NCI-H187 (cell line): Measurements from ENCODE around the gene PALD1.

Experiments
- DNase-seq, 2 experiments: peaks; one replicate each; lab custom pipeline; 2025; lab: John Stamatoyannopoulos, UW

The PALD1 gene

DNA sequence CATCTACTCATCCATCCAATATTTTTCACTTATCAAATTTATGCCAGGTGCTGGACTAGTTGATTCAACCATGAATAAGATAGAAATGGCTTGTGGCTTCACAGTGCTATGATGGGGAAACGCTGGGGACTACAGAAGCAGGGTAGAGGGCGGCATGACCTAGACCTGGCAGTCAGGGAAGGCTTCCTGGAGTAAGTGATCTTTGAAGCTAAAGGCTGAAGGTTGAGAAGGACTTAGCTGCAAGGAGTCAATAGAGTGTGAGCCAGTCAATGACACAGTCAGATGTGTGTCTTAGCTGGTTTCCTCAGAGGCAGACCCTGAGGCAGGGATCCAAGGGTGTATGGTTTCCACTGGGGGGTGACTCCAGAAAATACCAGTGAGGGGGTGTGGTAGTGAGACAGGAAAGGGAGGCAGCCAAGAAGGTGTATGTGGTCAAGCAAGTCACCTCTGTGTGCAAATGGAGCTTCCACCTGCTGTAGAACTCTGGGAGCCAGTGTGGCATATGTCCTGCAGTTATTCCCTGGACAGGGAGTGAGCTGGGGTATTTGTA is 113.7 kb downstream of the PALD1 start:
- no peak for DNase-seq

DNA sequence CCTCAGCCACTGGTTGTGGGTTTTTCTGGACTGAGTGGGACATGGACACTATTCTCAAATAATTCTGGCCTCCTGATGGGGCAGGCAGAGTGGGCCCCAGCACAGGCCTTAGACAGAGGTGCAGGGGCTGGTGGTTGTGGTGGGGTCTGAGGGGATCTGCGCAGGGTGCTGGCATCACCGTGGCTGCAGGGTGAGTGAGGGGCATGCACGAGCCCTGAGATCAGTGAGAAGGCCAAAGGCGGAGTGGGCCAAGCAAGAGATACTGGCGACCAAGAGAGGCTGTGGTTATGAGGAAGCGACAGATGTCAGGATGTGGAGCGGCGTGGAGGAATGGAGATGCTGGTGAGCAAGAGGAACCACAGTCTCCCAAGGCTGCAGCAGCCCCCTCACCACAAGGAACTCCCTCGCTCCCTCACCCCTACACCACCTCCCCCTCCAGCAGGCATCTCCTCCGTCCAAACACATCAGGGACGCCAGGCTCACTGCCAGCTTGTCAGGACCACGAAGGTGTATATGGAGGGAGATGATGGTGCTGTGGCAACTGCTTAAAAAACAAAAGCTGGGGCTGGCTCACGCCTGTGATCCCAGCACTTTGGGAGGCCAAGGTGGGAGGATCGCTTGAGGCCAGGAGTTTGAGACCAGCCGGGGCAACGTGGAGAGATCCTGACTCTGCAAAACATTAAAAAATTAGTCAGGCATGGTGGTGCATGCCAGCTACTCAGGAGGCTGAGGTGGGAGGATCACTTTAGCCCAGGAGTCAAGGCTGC is 114.4 kb downstream of the PALD1 start:
- DNase-seq, result no peak

DNA sequence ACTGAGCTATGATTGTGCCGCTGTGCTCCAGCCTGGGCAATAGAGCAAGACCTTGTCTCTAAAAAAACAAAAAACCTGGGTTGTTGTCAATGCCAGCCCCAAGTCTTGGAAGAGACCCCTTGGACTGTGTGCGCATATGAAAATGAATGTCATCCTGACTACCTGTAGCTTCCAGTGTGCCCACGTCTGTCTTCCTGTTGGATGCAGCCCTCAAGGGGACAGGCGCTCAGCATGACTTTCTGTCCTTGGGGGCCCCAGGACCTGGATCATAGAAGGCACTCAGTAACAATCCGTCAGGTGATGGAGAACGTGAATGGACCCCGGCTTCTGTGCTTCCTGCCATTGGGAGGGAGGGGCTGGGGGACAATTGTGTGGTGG is 114.9 kb downstream of the PALD1 start:
- no peak for DNase-seq

DNA sequence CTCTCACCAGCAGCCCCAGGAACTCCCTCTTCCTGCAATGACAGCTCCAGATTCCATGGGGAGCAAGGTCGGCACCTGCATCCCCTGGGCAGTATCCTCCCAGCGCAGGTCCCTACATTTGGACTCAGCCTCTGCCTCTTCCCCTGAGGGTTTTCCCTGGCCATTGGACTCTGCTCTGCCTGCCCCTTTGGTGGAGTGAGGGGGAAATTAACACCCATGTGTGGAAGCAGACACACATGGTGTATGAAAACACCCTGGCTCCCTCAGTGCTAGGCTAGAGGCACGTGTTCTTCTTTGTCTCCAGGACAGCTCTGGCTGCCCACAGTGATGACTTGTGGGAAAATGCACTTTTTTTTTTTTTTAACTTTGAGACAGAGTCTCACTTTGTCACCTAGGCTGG is 115.6 kb downstream of the PALD1 start:
- DNase-seq, result no peak

DNA sequence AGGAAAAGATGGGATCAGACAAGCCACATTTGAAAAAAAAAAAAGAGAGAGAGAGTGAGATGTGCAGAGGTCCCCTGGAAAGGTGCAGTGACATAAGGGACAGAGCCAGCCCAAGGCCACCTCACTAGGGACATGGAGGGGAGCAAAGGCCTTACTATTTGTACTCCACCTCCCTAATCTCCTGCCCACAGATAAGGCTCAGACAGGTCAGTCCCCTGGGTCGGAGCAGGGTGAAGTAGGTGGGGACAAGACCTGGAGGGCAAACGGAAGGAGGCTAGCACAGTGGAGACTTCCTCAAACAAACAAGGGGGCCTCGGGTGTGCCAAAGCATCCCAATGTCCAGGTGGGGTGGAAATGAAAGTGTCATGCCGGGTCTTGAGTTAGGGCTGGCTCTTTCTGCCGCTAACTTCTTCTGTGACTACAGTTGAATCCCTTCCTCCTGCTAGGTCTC is 117.0 kb downstream of the PALD1 start:
- no peak for DNase-seq

DNA sequence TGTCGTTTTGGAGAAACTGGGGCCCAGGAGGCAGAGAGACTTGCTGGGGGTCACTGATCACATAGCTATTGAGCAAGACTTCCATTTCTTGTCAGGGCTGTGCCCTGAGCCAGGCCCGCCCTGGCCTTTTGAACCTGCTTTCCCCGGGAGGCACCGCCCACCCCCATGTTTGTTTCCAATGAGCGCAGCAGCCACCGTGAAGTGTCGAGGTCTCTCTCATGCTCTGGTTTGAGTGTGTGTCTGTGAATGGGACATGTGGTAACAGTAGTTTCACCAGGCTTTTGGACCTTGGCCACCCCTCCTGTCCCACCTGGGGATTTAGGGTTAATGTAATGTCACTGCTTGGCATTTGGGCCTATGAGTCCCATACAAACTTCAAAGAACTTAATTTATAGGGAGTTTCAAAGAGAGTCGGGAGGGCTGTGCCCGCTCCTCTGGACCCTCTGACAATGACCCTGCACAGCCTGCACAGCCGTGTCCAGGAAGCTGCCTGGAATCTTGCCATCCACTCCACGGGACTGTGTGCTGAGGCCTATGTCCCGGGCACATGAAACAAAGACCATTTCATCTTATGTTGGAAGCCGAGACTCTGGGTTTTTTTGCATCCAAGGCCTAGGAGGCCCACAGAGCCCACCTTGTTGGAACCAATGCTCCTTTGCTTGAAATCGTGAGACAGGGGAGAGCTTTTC is 117.7 kb downstream of the PALD1 start:
- DNase-seq, result no peak

DNA sequence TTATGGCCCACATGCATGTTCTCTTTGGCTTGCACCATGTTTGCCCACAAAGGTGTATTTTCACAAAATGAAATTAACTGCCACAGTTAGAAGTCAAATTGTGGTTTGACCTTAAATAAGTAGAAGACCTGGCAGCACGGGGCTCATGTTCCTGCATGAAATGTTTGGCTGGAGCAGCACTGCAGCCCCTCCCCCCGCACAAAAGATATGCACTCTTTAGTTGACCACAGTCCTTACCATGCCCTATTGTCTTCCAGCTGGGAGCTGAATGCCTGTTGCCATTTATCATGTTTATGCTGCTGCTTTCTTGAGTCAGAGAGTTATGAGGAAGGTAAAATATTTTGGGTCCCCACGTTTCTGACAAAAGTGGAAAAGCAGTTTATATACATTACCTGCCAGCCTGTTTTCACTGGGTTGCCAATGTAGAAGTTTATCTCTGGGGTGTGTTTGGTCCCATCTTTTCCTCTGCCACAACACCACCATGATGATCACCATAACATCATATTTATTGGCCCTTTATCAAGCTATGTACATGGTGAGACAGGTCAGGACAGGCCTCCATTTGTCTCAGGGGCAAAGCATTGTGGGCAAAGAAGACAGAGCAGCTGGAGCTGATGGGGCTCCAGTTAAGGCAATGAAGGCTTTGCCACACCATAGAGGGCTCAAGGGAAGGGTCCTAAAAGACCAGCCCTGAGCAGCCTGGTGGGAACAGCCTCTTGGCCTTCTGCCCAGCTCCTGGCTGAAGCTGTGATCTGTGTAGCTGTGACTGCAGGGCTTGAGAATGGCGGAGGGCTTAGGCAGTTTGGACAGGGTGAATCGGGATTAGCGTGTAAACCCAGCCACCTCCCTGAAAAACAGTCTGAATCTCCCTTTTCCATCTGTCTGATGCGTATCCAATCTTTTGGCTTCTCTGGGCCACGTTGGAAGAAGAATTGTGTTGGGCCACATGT is 118.6 kb downstream of the PALD1 start:
- no peak for DNase-seq

DNA sequence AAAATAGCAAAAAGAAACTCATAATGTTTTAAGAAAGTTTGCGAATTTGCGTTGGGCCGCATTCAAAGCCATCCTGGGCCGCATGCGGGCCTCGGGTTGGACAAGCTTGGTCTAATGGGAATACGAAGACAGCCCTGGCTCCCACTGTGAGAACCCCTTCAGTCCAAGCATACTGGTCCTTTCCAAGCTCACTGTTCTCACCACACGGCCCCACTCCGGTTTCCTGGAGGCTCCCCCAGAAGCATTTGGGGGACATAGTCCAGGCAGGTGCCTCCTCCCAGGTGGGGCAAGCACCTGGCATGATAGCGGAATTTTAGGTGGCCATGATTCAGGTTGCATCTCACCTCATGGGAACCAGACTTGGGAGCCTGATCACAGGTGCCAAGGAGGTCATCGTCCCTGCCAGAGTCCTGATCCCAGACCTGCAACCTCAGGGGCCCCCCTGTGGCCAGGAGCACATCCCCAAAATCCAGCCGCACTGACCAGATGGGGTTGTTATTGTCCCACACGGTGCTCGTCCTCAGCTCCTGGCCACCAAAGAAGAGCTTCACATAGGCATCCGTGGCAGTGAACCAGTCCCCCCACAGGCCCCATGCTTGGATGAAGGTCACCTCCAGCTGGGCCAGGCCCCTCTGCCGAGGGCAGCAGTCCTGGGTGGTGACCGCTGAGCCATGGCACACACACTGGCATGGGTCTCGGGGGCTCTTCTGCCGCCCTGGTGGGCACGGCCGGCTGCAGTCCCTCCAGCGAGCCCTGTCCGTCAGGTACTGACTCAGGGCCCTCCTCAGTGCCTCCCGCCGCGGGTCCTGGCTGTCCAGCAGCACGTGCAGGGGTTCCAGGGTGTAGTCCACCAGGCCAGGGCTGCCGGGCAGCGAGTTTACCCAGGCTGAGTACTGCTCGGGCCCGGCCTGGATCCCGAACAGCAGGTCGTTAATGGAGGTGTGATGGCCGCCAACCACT is 119.6 kb downstream of the PALD1 start:
- no peak for DNase-seq

DNA sequence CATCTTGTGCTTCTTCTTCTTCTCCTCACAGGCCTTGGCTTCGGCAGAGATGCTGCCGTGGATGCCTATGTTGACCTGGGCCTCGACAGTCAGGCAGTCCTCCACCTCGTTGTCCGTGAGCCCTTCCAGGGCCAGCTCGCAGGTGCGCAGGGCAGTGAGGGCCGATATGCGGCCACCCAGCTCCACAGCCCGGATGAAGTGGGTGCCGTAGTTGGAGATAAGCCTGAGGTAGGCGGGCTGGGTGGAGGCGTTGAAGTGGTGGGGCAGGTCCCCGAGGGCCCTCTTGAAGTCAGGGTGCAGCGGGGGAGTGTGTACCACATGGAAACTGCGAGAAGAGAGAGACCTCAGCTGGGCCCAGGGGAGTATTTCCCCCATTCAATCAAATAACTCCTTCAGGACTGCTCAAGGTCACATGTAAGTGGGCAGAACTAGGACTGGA is 120.3 kb downstream of the PALD1 start:
- DNase-seq, result no peak

DNA sequence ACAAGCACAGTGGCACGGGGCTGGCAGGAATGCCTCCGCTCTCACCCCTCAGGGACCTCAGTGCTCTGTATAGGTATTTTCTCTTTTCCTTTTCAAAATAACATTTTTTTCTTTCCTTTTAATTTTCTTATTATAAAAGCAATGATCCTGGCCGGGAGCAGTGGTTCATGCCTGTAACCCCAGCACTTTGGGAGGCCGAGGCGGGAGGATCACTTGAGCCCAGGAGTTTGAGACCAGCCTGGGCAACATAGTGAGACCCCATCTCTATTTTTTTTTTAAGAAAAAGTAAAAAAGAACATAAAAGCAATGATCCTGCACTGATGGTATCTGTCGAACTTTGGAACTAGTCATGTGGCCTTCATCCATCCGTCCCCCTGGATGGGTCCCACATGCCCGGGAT is 120.8 kb downstream of the PALD1 start:
- DNase-seq, result no peak

DNA sequence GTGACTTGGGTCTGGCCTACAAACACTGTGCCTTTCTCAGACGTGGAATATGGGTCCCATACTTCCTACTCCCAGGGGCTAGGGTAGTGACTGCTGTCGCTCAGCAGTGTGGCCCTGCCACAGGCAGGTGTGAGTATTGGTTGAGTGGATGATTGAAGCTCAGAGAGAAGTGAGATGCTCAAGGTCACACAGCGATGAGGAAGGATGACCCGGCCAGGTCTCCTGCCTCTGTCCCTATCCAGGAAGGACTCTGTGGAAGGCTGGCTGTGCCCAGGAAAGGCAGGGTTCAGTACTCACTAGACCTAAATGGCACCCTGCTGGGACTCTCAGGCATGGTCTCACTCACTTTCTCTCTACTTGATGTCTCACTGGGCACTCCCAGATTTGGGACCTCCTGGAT is 121.2 kb downstream of the PALD1 start:
- no peak for DNase-seq

DNA sequence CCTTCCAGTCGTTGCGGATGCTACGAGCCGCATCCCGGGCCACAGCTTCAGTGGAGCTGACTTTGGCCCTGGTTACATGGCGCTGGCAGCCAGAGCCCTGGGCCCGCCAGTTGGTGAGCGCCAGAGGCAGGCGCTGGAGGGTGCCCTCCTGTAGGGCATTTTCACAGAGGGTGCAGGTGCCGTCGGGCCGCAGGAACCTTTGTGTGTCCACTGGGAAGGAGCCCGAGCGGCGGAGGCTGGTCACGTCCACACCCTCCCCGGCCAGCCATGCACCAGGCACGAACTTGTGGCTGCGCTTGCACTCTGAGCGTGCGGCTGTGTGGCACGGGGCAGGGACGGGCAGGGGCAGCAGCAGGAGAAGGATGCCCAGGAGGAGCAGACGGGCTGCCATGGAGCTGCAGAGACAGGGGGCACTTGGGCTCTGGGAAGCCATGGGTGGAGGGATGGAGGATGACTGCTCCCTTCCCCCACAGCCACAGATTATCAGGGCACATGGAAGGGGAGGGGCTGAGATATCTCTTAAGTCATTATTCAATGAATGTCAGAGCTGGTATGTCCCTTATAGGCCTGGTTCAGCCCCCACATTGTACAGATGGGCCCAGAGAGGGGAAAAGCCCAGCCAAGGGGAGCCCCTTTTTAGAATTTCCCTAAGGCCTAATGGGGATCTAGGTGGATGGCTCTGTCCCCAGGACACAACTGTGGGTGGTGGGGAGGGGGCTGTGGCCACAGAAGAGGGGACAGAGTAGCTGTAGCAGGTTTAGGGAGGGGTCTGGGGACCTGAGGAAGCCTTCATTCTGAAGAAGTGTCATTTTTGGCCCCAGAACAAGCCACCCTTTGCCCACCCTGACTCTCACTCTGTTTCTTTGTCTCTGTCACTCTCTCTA is 122.2 kb downstream of the PALD1 start:
- DNase-seq, result no peak

DNA sequence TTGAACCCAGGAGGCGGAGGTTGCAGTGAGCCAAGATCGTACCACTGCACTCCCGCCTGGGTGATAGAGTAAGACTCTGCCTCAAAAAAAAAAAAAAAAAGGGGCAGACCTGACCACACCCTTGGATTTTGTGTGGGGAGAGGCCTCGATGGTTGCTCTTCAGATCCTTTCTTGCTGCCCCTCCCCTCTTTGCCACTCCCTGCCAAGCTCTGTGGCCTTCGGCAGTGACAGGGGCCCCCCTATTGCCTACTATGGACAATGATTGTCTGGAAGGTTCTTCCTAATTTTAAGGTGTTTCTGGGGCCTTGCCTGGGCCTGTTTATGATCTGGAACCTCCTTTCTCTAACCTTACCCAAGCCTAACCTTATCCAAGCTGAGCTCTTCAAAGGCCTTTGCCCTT is 123.2 kb downstream of the PALD1 start:
- no peak for DNase-seq

DNA sequence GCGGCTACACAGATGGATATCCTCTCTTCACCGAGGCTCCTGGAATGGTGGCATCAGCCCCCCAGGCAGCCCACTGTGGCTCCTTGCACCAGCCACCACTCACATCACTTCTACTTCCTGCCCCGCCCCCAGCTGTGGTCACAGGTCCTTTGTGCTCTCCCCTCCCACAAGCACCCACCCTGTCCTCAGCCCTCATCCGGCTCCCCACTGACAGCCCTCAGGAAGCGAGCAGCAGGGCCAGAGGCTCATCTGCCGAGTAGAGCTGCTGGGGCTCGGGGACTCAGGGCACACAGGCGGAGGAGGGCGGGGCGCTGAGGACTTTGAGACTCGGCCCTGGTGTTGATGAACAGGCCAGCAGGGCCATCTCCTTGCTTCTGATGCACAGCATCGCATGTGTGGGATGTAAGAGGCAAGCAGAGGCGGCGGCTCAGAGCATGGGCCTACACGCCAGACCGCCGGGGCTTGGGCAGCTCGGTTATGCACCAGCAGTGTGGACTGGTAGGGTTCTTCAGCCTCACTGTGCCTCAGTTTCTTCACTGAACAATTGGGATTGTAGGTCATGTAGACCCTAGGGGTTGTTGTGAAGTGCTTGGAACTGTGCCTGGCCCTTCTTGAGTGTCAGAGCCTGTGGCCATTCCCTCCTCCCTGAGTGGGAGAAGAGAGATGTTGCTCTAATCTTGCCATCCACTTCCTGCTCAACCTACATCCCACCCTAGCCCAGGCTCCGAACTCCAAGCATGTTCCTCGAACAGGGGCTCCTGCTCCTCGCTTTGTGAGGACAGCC is 124.3 kb downstream of the PALD1 start, which contains the start of gene PRF1:
PRF1 (minus strand) TSS at position 77 of the 784 bp plus-strand sequence. CDS start 1,839 bp downstream, outside the sequence.
- no peak for DNase-seq

DNA sequence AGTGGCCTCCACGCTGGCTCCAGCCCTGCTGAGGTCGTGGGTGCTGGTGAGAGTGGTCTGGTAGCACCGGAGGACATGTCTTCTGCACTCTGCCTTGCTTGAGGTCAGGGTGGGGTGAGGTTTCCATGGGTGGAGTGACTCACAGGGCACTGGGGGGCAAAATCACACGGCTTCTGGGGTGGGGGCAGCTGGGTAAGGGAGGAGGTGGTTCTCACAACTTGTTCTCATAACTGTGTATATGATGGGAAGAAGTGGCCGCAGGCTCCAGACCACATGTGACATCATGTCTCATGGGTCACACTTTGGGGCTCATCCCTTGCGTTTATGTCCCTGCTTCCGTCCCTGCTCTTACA is 124.9 kb downstream of the PALD1 start:
- DNase-seq, result no peak

DNA sequence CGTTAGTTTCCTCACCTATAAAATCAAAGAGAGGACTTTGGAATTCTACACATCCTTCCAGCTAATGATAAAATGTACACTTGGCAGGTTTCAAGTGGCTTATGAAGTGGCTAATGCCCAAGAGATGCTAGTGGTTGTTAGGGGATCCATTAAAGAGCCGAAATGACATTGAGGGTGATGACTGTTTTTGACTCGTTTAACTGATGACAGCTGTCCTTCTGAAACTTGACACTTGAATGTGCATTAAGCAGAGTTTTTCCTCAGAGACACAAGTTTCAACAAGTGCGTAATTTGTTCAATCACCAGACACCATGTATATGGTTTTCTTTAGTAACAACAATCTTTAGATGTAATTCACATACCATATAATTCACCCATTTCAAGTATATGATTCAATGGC is 125.5 kb downstream of the PALD1 start:
- no peak for DNase-seq

DNA sequence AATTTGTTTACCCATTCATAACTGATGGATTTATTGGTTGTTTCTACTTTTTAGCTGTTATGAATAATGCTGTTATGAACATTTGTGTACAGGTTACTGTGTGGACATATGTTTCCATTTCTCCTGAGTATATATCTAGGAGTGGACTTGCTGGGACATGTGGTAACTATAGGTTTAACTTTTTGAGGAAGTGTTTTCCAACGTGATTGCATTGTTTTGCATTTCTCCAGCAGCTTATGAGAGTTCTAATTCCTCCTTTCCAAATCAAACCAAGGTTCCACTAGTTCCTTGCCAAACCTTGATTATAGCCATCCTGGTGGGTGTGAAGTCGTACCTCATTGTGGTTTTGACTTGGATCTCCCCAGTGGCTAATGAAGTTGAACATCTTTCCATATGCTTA is 126.6 kb downstream of the PALD1 start:
- DNase-seq, result no peak

DNA sequence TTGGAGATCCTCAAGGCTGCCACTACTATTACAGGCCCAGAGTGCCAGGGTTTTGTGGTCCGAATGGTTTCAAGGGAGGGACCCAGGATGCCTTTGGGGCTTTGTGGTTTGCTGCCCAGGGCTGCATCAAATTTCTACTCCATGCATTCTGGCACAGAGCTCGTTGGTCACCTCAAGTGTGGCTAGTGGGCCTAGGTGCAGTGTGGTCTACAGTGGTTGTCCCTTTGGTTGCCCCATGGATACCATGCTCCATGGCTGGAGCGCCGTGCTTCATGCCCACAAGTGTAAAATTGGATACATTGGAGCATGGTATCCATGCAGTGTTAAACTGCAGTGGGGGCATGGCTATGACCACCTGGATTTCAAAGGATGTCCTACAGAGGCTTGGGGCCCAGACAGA is 129.4 kb downstream of the PALD1 start:
- DNase-seq, result no peak

DNA sequence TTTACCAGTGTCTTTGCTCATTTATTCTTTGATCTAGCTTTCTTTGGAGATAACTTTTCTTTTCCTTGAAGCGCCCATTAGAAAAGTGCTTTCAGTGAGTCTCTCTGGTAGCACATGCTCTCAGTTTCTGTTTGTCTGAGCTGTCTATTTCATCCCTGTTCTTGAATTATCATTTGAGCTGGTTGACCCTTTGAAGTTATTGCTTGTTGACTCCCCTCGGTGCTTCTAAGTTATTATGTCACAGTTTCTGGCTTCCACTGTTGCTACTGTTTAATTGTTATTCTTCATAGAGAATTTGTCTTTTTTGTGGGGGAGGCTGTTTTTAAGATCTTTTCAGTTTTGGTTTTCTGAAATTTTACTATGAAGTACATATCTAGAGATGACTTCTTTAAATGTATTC is 135.4 kb downstream of the PALD1 start:
- DNase-seq, result no peak
